Amniotic epithelial cell (primary cell): ENCODE data around the gene SHROOM3.
A peak's percentile ranks its signal among the peaks of the same experiment; 100 is the strongest.
"Not testable (repeated sequence)": the region's sequence is repeated elsewhere in the genome, so short reads cannot be mapped to it uniquely, and the experiment has no call there.

Experiments
- DNase-seq: peaks from one replicate; pipeline ENCODE4 v3.0.0-alpha.2; 2010; ENCODE audit warnings: low read depth

SHROOM3 gene

GRCh38 chr4:76434901-76435527 lies at the start of gene SHROOM3:
Gene SHROOM3, plus strand, starts transcription at chr4:76435229. Its CDS starts 824 bp downstream, at chr4:76436053.
- no peak for DNase-seq

- DNase-seq, result no peak
Observed at GRCh38 chr4:76385974-76386373, 49.1 kb upstream of the SHROOM3 start.

- peak; percentile 8 for DNase-seq
Observed at GRCh38 chr4:76386566-76387305, 48.3 kb upstream of the SHROOM3 start.

GRCh38 chr4:76388160-76388908 lies 46.7 kb upstream of the SHROOM3 start:
- peak; percentile 27 for DNase-seq

- DNase-seq, result no peak
Observed at GRCh38 chr4:76401654-76402053, 33.4 kb upstream of the SHROOM3 start.

- DNase-seq, result peak; percentile 59
Observed at GRCh38 chr4:76406081-76406480, 28.9 kb upstream of the SHROOM3 start.

- peak; percentile 63 for DNase-seq
Observed at GRCh38 chr4:76407440-76408119, 27.4 kb upstream of the SHROOM3 start.

GRCh38 chr4:76410636-76411035 lies 24.4 kb upstream of the SHROOM3 start:
- DNase-seq, result no peak

GRCh38 chr4:76420188-76420761 lies 14.8 kb upstream of the SHROOM3 start:
- DNase-seq, result no peak

- peak; percentile 6 for DNase-seq
Observed at GRCh38 chr4:76420762-76421581, 14.1 kb upstream of the SHROOM3 start, which contains the start of gene CCDC158. Gene CCDC158, minus strand, starts transcription at chr4:76421141. Its CDS starts 17,934 bp downstream, at chr4:76403207.

- not testable (repeated sequence) for DNase-seq
Observed at GRCh38 chr4:76423159-76423558, 11.9 kb upstream of the SHROOM3 start.

- no peak for DNase-seq
Observed at GRCh38 chr4:76426272-76426671, 8.8 kb upstream of the SHROOM3 start.

GRCh38 chr4:76429636-76430035 lies 5.4 kb upstream of the SHROOM3 start:
- no peak for DNase-seq

GRCh38 chr4:76430519-76431388 lies 4.3 kb upstream of the SHROOM3 start:
- DNase-seq, result peak; percentile 50

- no peak for DNase-seq
Observed at GRCh38 chr4:76435528-76436319, 695 bp downstream of the SHROOM3 start.

- DNase-seq, result no peak
Observed at GRCh38 chr4:76439491-76439890, 4.5 kb downstream of the SHROOM3 start.

GRCh38 chr4:76441881-76442280 lies 6.9 kb downstream of the SHROOM3 start:
- no peak for DNase-seq

GRCh38 chr4:76442807-76443206 lies 7.8 kb downstream of the SHROOM3 start:
- DNase-seq, result no peak

GRCh38 chr4:76443376-76443775 lies 8.3 kb downstream of the SHROOM3 start:
- no peak for DNase-seq
